ENCODE results near the gene FCMR. TPM values are rescaled to one million over a fixed set of nuclear protein-coding genes. Genes with fewer than 3 reads are reported as not detected.

The FCMR gene
- polyA plus RNA-seq, 1 donor, result 4.4 TPM

GRCh38 chr1:206951318-206952100 is 29.8 kb upstream of the FCMR start:
- Histone ChIP-seq H3K27ac (ENCODE audit: low read length) (peak overlapping the region; percentile 80), H3K4me3 (ENCODE audit: low read length) (no peak overlapping the region), H3K27me3 (ENCODE audit: control insufficient read depth, insufficient read depth, low read length) (no peaks in the 10 kb centered on the region), H3K4me1 (ENCODE audit: control insufficient read depth, insufficient read depth, low read length) (peaks cover 64% of the 10 kb centered on the region), H3K9me3 (ENCODE audit: control insufficient read depth, low read depth, low read length) (no peaks in the 10 kb centered on the region), H3K36me3 (ENCODE audit: control insufficient read depth, insufficient read depth, low read length) (no peaks in the 10 kb centered on the region)
- peak in 1 of 2 donors; percentile 87 for DNase-seq
- no CpG with 5 or more reads among the region's 4 CpGs for WGBS (ENCODE audit: insufficient coverage, low lambda C conversion rate)

GRCh38 chr1:206949641-206950040 is 27.9 kb upstream of the FCMR start:
- no peaks in the 10 kb centered on the region for H3K9me3 ChIP-seq (ENCODE audit: control insufficient read depth, low read depth, low read length)
- no peaks in the 10 kb centered on the region for H3K27me3 ChIP-seq (ENCODE audit: control insufficient read depth, insufficient read depth, low read length)
- no peak overlapping the region for H3K4me3 ChIP-seq (ENCODE audit: low read length)
- no CpG with 5 or more reads among the region's 5 CpGs for WGBS (ENCODE audit: insufficient coverage, low lambda C conversion rate)
- H3K36me3 ChIP-seq (ENCODE audit: control insufficient read depth, insufficient read depth, low read length), result no peaks in the 10 kb centered on the region
- no peak for DNase-seq
- H3K27ac ChIP-seq (ENCODE audit: low read length), result no peak overlapping the region
- peaks cover 45% of the 10 kb centered on the region for H3K4me1 ChIP-seq (ENCODE audit: control insufficient read depth, insufficient read depth, low read length)

GRCh38 chr1:206949208-206949607 is 27.5 kb upstream of the FCMR start:
- Histone ChIP-seq H3K27ac (ENCODE audit: low read length) (no peak overlapping the region), H3K4me1 (ENCODE audit: control insufficient read depth, insufficient read depth, low read length) (peaks cover 41% of the 10 kb centered on the region), H3K27me3 (ENCODE audit: control insufficient read depth, insufficient read depth, low read length) (no peaks in the 10 kb centered on the region), H3K9me3 (ENCODE audit: control insufficient read depth, low read depth, low read length) (no peaks in the 10 kb centered on the region), H3K36me3 (ENCODE audit: control insufficient read depth, insufficient read depth, low read length) (no peaks in the 10 kb centered on the region), H3K4me3 (ENCODE audit: low read length) (no peak overlapping the region)
- no CpG with 5 or more reads among the region's 4 CpGs for WGBS (ENCODE audit: insufficient coverage, low lambda C conversion rate)
- DNase-seq, result no peak

- no peak overlapping the region for H3K4me3 ChIP-seq (ENCODE audit: low read length)
- H3K27ac ChIP-seq (ENCODE audit: low read length), result no peak overlapping the region
Observed at GRCh38 chr1:206947255-206947654, 25.5 kb upstream of the FCMR start.

GRCh38 chr1:206946261-206946660 is 24.5 kb upstream of the FCMR start, which contains the start of gene PIGR:
Gene PIGR (minus strand): TSS chr1:206946466. CDS start chr1:206940531, 5,935 bp downstream.
- no peaks in the 10 kb centered on the region for H3K36me3 ChIP-seq (ENCODE audit: control insufficient read depth, insufficient read depth, low read length)
- no peak within 1 kb of the TSS for H3K27ac ChIP-seq (ENCODE audit: low read length)
- no peaks in the 10 kb centered on the region for H3K9me3 ChIP-seq (ENCODE audit: control insufficient read depth, low read depth, low read length)
- WGBS (ENCODE audit: insufficient coverage, low lambda C conversion rate), result no CpG with 5 or more reads among the region's 7 CpGs
- no peaks in the 10 kb centered on the region for H3K27me3 ChIP-seq (ENCODE audit: control insufficient read depth, insufficient read depth, low read length)
- peak in 1 of 2 donors; percentile 35 for DNase-seq
- peaks cover 30% of the 10 kb centered on the region for H3K4me1 ChIP-seq (ENCODE audit: control insufficient read depth, insufficient read depth, low read length)
- no peak within 1 kb of the TSS for H3K4me3 ChIP-seq (ENCODE audit: low read length)

More at GRCh38 chr1:206947255-206947654, 25.5 kb upstream of the FCMR start:
- no peak for DNase-seq
- H3K27me3 ChIP-seq (ENCODE audit: control insufficient read depth, insufficient read depth, low read length), result no peaks in the 10 kb centered on the region
- H3K9me3 ChIP-seq (ENCODE audit: control insufficient read depth, low read depth, low read length), result no peaks in the 10 kb centered on the region
- H3K4me1 ChIP-seq (ENCODE audit: control insufficient read depth, insufficient read depth, low read length), result peaks cover 31% of the 10 kb centered on the region
- no CpG with 5 or more reads among the region's 3 CpGs for WGBS (ENCODE audit: insufficient coverage, low lambda C conversion rate)
- no peaks in the 10 kb centered on the region for H3K36me3 ChIP-seq (ENCODE audit: control insufficient read depth, insufficient read depth, low read length)

GRCh38 chr1:206945779-206946178 is 24.0 kb upstream of the FCMR start:
- WGBS (ENCODE audit: insufficient coverage, low lambda C conversion rate), result no CpG with 5 or more reads among the region's 4 CpGs
- Histone ChIP-seq H3K27ac (ENCODE audit: low read length) (no peak overlapping the region), H3K4me1 (ENCODE audit: control insufficient read depth, insufficient read depth, low read length) (peaks cover 30% of the 10 kb centered on the region), H3K36me3 (ENCODE audit: control insufficient read depth, insufficient read depth, low read length) (no peaks in the 10 kb centered on the region), H3K4me3 (ENCODE audit: low read length) (no peak overlapping the region), H3K9me3 (ENCODE audit: control insufficient read depth, low read depth, low read length) (no peaks in the 10 kb centered on the region), H3K27me3 (ENCODE audit: control insufficient read depth, insufficient read depth, low read length) (no peaks in the 10 kb centered on the region)
- no peak for DNase-seq

GRCh38 chr1:206944703-206945102 is 23.0 kb upstream of the FCMR start:
- no CpG with 5 or more reads among the region's 5 CpGs for WGBS (ENCODE audit: insufficient coverage, low lambda C conversion rate)
- no peak for DNase-seq
- Histone ChIP-seq H3K27ac (ENCODE audit: low read length) (no peak overlapping the region), H3K4me3 (ENCODE audit: low read length) (no peak overlapping the region), H3K36me3 (ENCODE audit: control insufficient read depth, insufficient read depth, low read length) (no peaks in the 10 kb centered on the region), H3K4me1 (ENCODE audit: control insufficient read depth, insufficient read depth, low read length) (peaks cover 30% of the 10 kb centered on the region), H3K27me3 (ENCODE audit: control insufficient read depth, insufficient read depth, low read length) (no peaks in the 10 kb centered on the region), H3K9me3 (ENCODE audit: control insufficient read depth, low read depth, low read length) (no peaks in the 10 kb centered on the region)

GRCh38 chr1:206941766-206942418 is 20.2 kb upstream of the FCMR start:
- Histone ChIP-seq H3K9me3 (ENCODE audit: control insufficient read depth, low read depth, low read length) (no peaks in the 10 kb centered on the region), H3K4me3 (ENCODE audit: low read length) (no peak overlapping the region), H3K4me1 (ENCODE audit: control insufficient read depth, insufficient read depth, low read length) (peaks cover 30% of the 10 kb centered on the region), H3K36me3 (ENCODE audit: control insufficient read depth, insufficient read depth, low read length) (no peaks in the 10 kb centered on the region), H3K27me3 (ENCODE audit: control insufficient read depth, insufficient read depth, low read length) (no peaks in the 10 kb centered on the region), H3K27ac (ENCODE audit: low read length) (peak overlapping the region; percentile 77)
- WGBS (ENCODE audit: insufficient coverage, low lambda C conversion rate), result no CpG with 5 or more reads among the region's 6 CpGs
- DNase-seq, result peak; percentile 88 to 94

GRCh38 chr1:206940588-206940936 is 18.8 kb upstream of the FCMR start:
- H3K27me3 ChIP-seq (ENCODE audit: control insufficient read depth, insufficient read depth, low read length), result no peaks in the 10 kb centered on the region
- WGBS (ENCODE audit: insufficient coverage, low lambda C conversion rate), result no CpG with 5 or more reads among the region's 3 CpGs
- no peaks in the 10 kb centered on the region for H3K9me3 ChIP-seq (ENCODE audit: control insufficient read depth, low read depth, low read length)
- no peak overlapping the region for H3K4me3 ChIP-seq (ENCODE audit: low read length)
- no peaks in the 10 kb centered on the region for H3K36me3 ChIP-seq (ENCODE audit: control insufficient read depth, insufficient read depth, low read length)
- H3K4me1 ChIP-seq (ENCODE audit: control insufficient read depth, insufficient read depth, low read length), result peaks cover 35% of the 10 kb centered on the region
- H3K27ac ChIP-seq (ENCODE audit: low read length), result peak overlapping the region; percentile 77
- no peak for DNase-seq

GRCh38 chr1:206939841-206940587 is 18.3 kb upstream of the FCMR start:
- no peak for DNase-seq
- no peaks in the 10 kb centered on the region for H3K27me3 ChIP-seq (ENCODE audit: control insufficient read depth, insufficient read depth, low read length)
- peaks cover 35% of the 10 kb centered on the region for H3K4me1 ChIP-seq (ENCODE audit: control insufficient read depth, insufficient read depth, low read length)
- H3K4me3 ChIP-seq (ENCODE audit: low read length), result no peak overlapping the region
- WGBS (ENCODE audit: insufficient coverage, low lambda C conversion rate), result no CpG with 5 or more reads among the region's 9 CpGs
- H3K36me3 ChIP-seq (ENCODE audit: control insufficient read depth, insufficient read depth, low read length), result no peaks in the 10 kb centered on the region
- H3K9me3 ChIP-seq (ENCODE audit: control insufficient read depth, low read depth, low read length), result no peaks in the 10 kb centered on the region
- H3K27ac ChIP-seq (ENCODE audit: low read length), result no peak overlapping the region

Data from large intestine (tissue), 3 donors.